Cardiac muscle cell (in vitro differentiated cells and primary cell): ENCODE results near the gene MLF2. TPM values are rescaled to one million over a fixed set of nuclear protein-coding genes. Genes with fewer than 3 reads are reported as not detected.

Experiments used
- DNase-seq, 2 donors: peaks; one replicate each; pipeline versions ENCODE4 v3.0.0 to v3.0.0-alpha.2; 2010 to 2017; ENCODE audit warnings: low read depth in 1 of 2, low spot score in 1 of 2
- H3K27ac ChIP-seq: fragments of 200-600 bp; sonication (generic); 2 replicates; pipeline ENCODE4 v1.5.1; 2016
- H3K27me3 ChIP-seq: fragments of 200-600 bp; sonication (generic); 2 replicates; pipeline ENCODE4 v1.6.0; 2016; ENCODE audit warnings: control low read depth
- H3K36me3 ChIP-seq: fragments of 200-600 bp; sonication (generic); 2 replicates; pipeline ENCODE4 v1.5.1; 2016; ENCODE audit warnings: control low read depth
- H3K4me1 ChIP-seq: fragments of 200-600 bp; sonication (generic); 2 replicates; pipeline ENCODE4 v1.8.1; 2017; ENCODE audit warnings: low read depth, mild to moderate bottlenecking, mixed run types
- H3K4me3 ChIP-seq: fragments of 200-600 bp; sonication (generic); 2 replicates; pipeline ENCODE4 v1.5.1; 2016; ENCODE audit warnings: mild to moderate bottlenecking
- H3K9me3 ChIP-seq: fragments of 200-600 bp; sonication (generic); 2 replicates; pipeline ENCODE4 v1.5.1; 2017; ENCODE audit warnings: low read depth, mild to moderate bottlenecking, control low read depth
- CTCF ChIP-seq: IDR thresholded peaks from 2 replicates; pipeline ENCODE4 v1.5.1; 2012; ENCODE audit warnings: low read depth, mild to moderate bottlenecking, low read length
- polyA plus RNA-seq: library from polyadenylated mRNA; unstranded; fragments of >200 nt; fragmentation: Nextera tagmentation; extraction: Ambion mirVana; gene quantifications from 2 replicates; pipeline ENCODE4 v1.2.1, GENCODE V29; 2016
- total RNA-seq: library from RNA; depleted of rRNA; stranded (reverse); fragments of >200 nt; gene quantifications from 2 replicates; pipeline ENCODE4 v1.2.3, GENCODE V29; 2016

The MLF2 gene
- total and polyA plus RNA-seq, 2 experiments from 2014 or later: 342 to 592 TPM

GRCh38 chr12:6765634-6766581 is 13.0 kb upstream of the MLF2 start, which contains the start of gene PTMS:
PTMS (plus strand) TSS chr12:6766363; CDS start chr12:6766706, 343 bp downstream.
- DNase-seq: peak; percentile 88 to 97
- Histone ChIP-seq H3K36me3 (no peaks in the 10 kb centered on the region), H3K9me3 (no peaks in the 10 kb centered on the region), H3K27me3 (no peaks in the 10 kb centered on the region), H3K4me3 (peak within 1 kb of the TSS; percentile 93), H3K4me1 (peaks cover 30% of the 10 kb centered on the region), H3K27ac (peak within 1 kb of the TSS; percentile 95)
- TF ChIP-seq CTCF: no peak

GRCh38 chr12:6765048-6765633 is 12.2 kb upstream of the MLF2 start:
- Histone ChIP-seq H3K9me3 (no peaks in the 10 kb centered on the region), H3K27me3 (no peaks in the 10 kb centered on the region), H3K36me3 (no peaks in the 10 kb centered on the region), H3K4me1 (peaks cover 30% of the 10 kb centered on the region), H3K27ac (peak overlapping the region; percentile 95), H3K4me3 (peak overlapping the region; percentile 93)
- TF ChIP-seq CTCF: no peak
- DNase-seq: no peak

DNA sequence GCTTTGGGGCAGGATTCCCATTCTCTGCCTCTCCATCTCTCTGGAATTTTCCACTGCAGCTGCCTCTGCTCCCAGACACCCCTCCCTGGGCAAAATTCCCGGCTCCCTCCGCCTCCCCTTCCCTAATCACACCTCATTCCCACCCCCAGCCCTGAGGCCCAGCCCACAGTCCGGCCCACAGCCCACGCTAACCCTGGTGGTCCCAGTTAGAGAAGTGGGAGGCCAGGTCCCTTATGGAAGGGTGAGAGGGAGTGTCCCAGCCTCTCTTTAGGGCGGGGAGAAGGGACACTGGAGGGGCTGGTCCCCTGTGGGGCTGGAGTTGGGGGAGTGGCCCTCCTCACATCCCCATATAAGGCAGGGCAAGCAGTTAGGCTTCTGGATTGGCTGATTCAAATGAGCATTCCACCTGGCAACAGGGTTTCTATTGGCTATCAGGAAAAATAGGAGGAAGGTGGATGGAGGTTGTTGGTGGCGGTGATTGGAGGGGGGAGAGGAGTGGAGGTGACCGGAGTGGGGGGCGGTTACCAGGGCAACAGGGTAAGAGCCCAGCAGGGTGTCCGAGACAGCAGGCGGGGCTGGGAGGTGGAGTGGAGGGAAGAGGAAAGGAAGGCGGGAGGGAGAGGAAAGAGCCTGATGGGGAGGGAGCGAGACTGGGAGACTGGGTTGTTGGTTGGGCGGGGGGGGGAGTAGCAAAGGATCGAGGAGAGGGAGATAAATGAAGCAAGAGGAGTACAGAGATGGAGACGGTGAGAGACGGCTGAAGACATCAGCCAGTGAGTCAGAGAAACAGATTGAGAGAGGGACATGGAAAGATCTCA is 11.3 kb upstream of the MLF2 start:
- Histone ChIP-seq H3K4me3 (peak overlapping the region; percentile 93), H3K4me1 (peaks cover 30% of the 10 kb centered on the region), H3K9me3 (no peaks in the 10 kb centered on the region), H3K27me3 (no peaks in the 10 kb centered on the region), H3K27ac (peak overlapping the region; percentile 95), H3K36me3 (no peaks in the 10 kb centered on the region)
- peak; percentile 97 to 99 for DNase-seq
- TF ChIP-seq CTCF: no peak

DNA sequence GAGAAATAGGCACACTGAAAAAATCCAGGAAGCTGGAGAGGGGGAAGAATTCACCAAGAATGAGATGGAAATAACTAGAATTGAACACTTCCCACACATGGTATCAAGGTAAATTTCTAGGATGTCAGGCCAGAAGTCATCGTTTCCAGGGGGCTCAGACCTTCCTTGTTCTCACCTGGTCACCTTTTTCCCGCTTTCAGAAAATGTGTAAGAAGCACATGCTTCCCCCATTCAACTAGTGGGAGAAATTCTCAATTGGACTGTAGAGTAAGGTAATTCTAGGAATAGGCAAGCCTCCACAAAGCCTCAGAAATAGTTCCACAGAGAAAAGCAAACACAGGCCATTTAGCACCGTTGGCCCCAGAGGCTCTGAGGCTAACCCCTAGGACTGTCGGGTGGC is 10.4 kb upstream of the MLF2 start:
- Histone ChIP-seq H3K9me3 (no peaks in the 10 kb centered on the region), H3K4me3 (no peak overlapping the region), H3K4me1 (peaks cover 24% of the 10 kb centered on the region), H3K27ac (peak overlapping the region; percentile 95), H3K27me3 (no peaks in the 10 kb centered on the region), H3K36me3 (no peaks in the 10 kb centered on the region)
- no peak for DNase-seq
- TF ChIP-seq CTCF: no peak

- no peak for DNase-seq
- Histone ChIP-seq H3K27me3 (no peaks in the 10 kb centered on the region), H3K27ac (no peak overlapping the region)
These were observed 6.8 kb upstream of the MLF2 start for GRCh38 chr12:6759741-6760140.

More at GRCh38 chr12:6759741-6760140, 6.8 kb upstream of the MLF2 start:
- Histone ChIP-seq H3K4me1 (peaks cover 23% of the 10 kb centered on the region), H3K9me3 (no peaks in the 10 kb centered on the region), H3K36me3 (no peaks in the 10 kb centered on the region), H3K4me3 (no peak overlapping the region)
- no peak for TF ChIP-seq CTCF
